Naive thymus-derived CD4-positive, alpha-beta T cell (primary cell): ENCODE data around the gene BCR. TPM values are rescaled to one million over a fixed set of nuclear protein-coding genes. Genes with fewer than 3 reads are reported as not detected.

Experiments
- ATAC-seq: fragments of 150-1000 bp; cut with Tn5 transposase; 2 replicates; pipeline ENCODE4 v1.10.0; 2021; ENCODE audit warnings: mild to moderate bottlenecking, moderate library complexity
- CTCF ChIA-PET: fragments of 350-600 bp; sonication (Branson Sonifier 250); formaldehyde crosslinking; loops from one replicate; lab custom pipeline; 2021; ENCODE audit warnings: antibody characterized with exemption; lab: Charles Lee
- POLR2A ChIA-PET: fragments of 350-600 bp; sonication (Branson Sonifier 250); formaldehyde crosslinking; loops from one replicate; lab custom pipeline; 2021; ENCODE audit warnings: antibody characterized with exemption, inconsistent platforms; lab: Charles Lee
- DNase-seq, 9 donors: peaks; one replicate each; pipeline versions ENCODE4 v3.0.0 to v3.0.0-alpha.2; 2020 to 2022; ENCODE audit warnings: mixed read lengths in 1 of 9
- H3K27ac ChIP-seq: one replicate; pipeline ENCODE4 v1.7.0; 2013; ENCODE audit warnings: mild to moderate bottlenecking, low read depth, low read length, moderate library complexity
- H3K27me3 ChIP-seq, 2 donors: one replicate each; pipeline ENCODE4 v1.7.0; 2013; ENCODE audit warnings: low read length in 2 of 2, mild to moderate bottlenecking in 2 of 2, moderate library complexity in 2 of 2; ENCODE audit not compliant: control insufficient read depth in 2 of 2, insufficient read depth in 2 of 2
- H3K36me3 ChIP-seq, 3 experiments: 1 replicate in 2 of 3; 2 replicates in 1 of 3; pipeline ENCODE4 v1.7.0; 2013; ENCODE audit warnings: low read length in 3 of 3, mild to moderate bottlenecking in 3 of 3, moderate library complexity in 1 of 3; ENCODE audit not compliant: insufficient read depth in 3 of 3, control insufficient read depth in 2 of 3
- H3K4me1 ChIP-seq, 2 donors: one replicate each; pipeline ENCODE4 v1.7.0; 2013; ENCODE audit warnings: low read length in 2 of 2, mild to moderate bottlenecking in 2 of 2, moderate library complexity in 1 of 2; ENCODE audit not compliant: control insufficient read depth in 2 of 2, insufficient read depth in 2 of 2
- H3K4me3 ChIP-seq: 2 replicates; pipeline ENCODE4 v1.7.0; 2013; ENCODE audit warnings: mild to moderate bottlenecking, low read length
- H3K9me3 ChIP-seq, 3 experiments: 1 replicate in 2 of 3; 2 replicates in 1 of 3; pipeline ENCODE4 v1.7.0; 2013; ENCODE audit warnings: low read length in 3 of 3; ENCODE audit not compliant: control insufficient read depth in 2 of 3
- H3K27ac Mint-ChIP-seq, 9 donors: one replicate each; pipeline ENCODE4 v1.8.0; 2020 to 2022; ENCODE audit warnings: mixed read lengths in 9 of 9, mild to moderate bottlenecking in 8 of 9, moderate library complexity in 5 of 9, inconsistent platforms in 2 of 9
- H3K27me3 Mint-ChIP-seq, 5 donors: one replicate each; pipeline ENCODE4 v1.8.0; 2021 to 2022; ENCODE audit warnings: mixed read lengths in 5 of 5, mild to moderate bottlenecking in 1 of 5
- H3K36me3 Mint-ChIP-seq, 5 donors: one replicate each; pipeline ENCODE4 v1.8.0; 2020 to 2022; ENCODE audit warnings: mixed read lengths in 5 of 5, mild to moderate bottlenecking in 3 of 5, inconsistent platforms in 1 of 5
- H3K4me1 Mint-ChIP-seq, 7 donors: one replicate each; pipeline ENCODE4 v1.8.0; 2020 to 2022; ENCODE audit warnings: mixed read lengths in 7 of 7, mild to moderate bottlenecking in 3 of 7, inconsistent platforms in 1 of 7
- H3K4me3 Mint-ChIP-seq, 10 donors: one replicate each; pipeline ENCODE4 v1.8.0; 2020 to 2022; ENCODE audit warnings: mild to moderate bottlenecking in 10 of 10, mixed read lengths in 10 of 10, moderate library complexity in 6 of 10, inconsistent platforms in 2 of 10
- H3K9me3 Mint-ChIP-seq, 11 donors: one replicate each; pipeline ENCODE4 v1.8.0; 2020 to 2022; ENCODE audit warnings: mixed read lengths in 11 of 11, mild to moderate bottlenecking in 4 of 11, inconsistent platforms in 1 of 11, moderate library complexity in 1 of 11
- intact Hi-C, 2 donors: fragments of 100-400 bp; cut with micrococcal nuclease; formaldehyde crosslinking; loops; one replicate each; pipeline ENCODE4 v1.15.1; 2023
- polyA plus RNA-seq, 2 donors: library from polyadenylated mRNA; unstranded; fragments of 300-500 nt; fragmentation: Illumina TruSeq; gene quantifications; one replicate each; pipeline ENCODE4 v1.2.3, GENCODE V29; 2021
- total RNA-seq, 6 experiments: library from RNA in 5 of 6; stranded (reverse) in 5 of 6; gene quantifications; 1 replicate in 5 of 6; 2 replicates in 1 of 6; pipeline ENCODE4 v1.2.3 and lab custom pipeline; 2021 to 2026

Gene BCR
- total and polyA plus RNA-seq, 7 experiments from 2014 or later = 6.1 to 103 (median 83.8) TPM

- POLR2A ChIA-PET = no interaction called here
- H3K27ac ChIP-seq = no peak overlapping the region
- DNase-seq (no peak), ATAC-seq (no peak)
- peaks cover 0 to 94% (median 20%) of the 10 kb centered on the region in 3 experiments for H3K36me3 ChIP-seq
- no peaks in the 10 kb centered on the region for H3K9me3 Mint-ChIP-seq
- H3K4me3 Mint-ChIP-seq = no peak overlapping the region
- peak overlapping the region in 2 of 9 donors; percentile 43 to 50 for H3K27ac Mint-ChIP-seq
- H3K36me3 Mint-ChIP-seq = peaks cover 0 to 34% (median 3%) of the 10 kb centered on the region in 5 donors
- CTCF ChIA-PET = interaction anchor here (1.3 to 1.6 kb wide), 2 partner anchors 11 to 94 kb away, joined by 5 read pairs; no protein-coding TSS in a partner anchor
- peaks cover 0 to 7% (median 2%) of the 10 kb centered on the region in 7 donors for H3K4me1 Mint-ChIP-seq
- H3K27me3 ChIP-seq = no peaks in the 10 kb centered on the region
- H3K4me1 ChIP-seq = no peaks in the 10 kb centered on the region
- no peaks in the 10 kb centered on the region for H3K27me3 Mint-ChIP-seq
- intact Hi-C loops = no loop called here
- no peaks in the 10 kb centered on the region for H3K9me3 ChIP-seq
- H3K4me3 ChIP-seq = no peak overlapping the region
Observed at GRCh38 chr22:23270798-23271596, 90.7 kb downstream of the BCR start.

GRCh38 chr22:23271597-23271908, 91.2 kb downstream of the BCR start:
- no peak for ATAC-seq
- no peak for DNase-seq
- Mint-ChIP-seq H3K4me1 (peaks cover 0 to 6% (median 2%) of the 10 kb centered on the region in 7 donors), H3K9me3 (no peaks in the 10 kb centered on the region), H3K27ac (no peak overlapping the region), H3K36me3 (peaks cover 0 to 33% (median 3%) of the 10 kb centered on the region in 5 donors), H3K27me3 (no peaks in the 10 kb centered on the region), H3K4me3 (no peak overlapping the region)
- intact Hi-C loops = no loop called here
- Histone ChIP-seq H3K4me1 (no peaks in the 10 kb centered on the region), H3K36me3 (peaks cover 0 to 95% (median 20%) of the 10 kb centered on the region in 3 experiments), H3K27ac (no peak overlapping the region), H3K4me3 (no peak overlapping the region), H3K27me3 (no peaks in the 10 kb centered on the region), H3K9me3 (no peaks in the 10 kb centered on the region)
- CTCF ChIA-PET = no interaction called here
- POLR2A ChIA-PET = no interaction called here

- no peak for DNase-seq
- peaks cover 0 to 6% (median 0%) of the 10 kb centered on the region in 7 donors for H3K4me1 Mint-ChIP-seq
- Histone ChIP-seq H3K36me3 (peaks cover 0 to 91% (median 24%) of the 10 kb centered on the region in 3 experiments), H3K27me3 (no peaks in the 10 kb centered on the region), H3K4me1 (no peaks in the 10 kb centered on the region), H3K4me3 (no peak overlapping the region), H3K27ac (no peak overlapping the region), H3K9me3 (no peaks in the 10 kb centered on the region)
- no peak overlapping the region for H3K27ac Mint-ChIP-seq
- H3K36me3 Mint-ChIP-seq = peaks cover 0 to 33% (median 3%) of the 10 kb centered on the region in 5 donors
- intact Hi-C loops = no loop called here
- ATAC-seq = no peak
- no peak overlapping the region for H3K4me3 Mint-ChIP-seq
- CTCF ChIA-PET = interaction anchor here (1.3 kb wide), 1 partner anchor 9 kb away, joined by 8 read pairs; no protein-coding TSS in a partner anchor
- POLR2A ChIA-PET = no interaction called here
- H3K27me3 Mint-ChIP-seq = no peaks in the 10 kb centered on the region
- no peaks in the 10 kb centered on the region for H3K9me3 Mint-ChIP-seq
Observed at GRCh38 chr22:23272371-23272770, 92.1 kb downstream of the BCR start.

- H3K4me1 Mint-ChIP-seq = peaks cover 0 to 6% (median 0%) of the 10 kb centered on the region in 7 donors
- no peaks in the 10 kb centered on the region for H3K9me3 Mint-ChIP-seq
- ChIA-PET CTCF (interaction anchor here (1.3 kb wide), 1 partner anchor 9 kb away, joined by 8 read pairs; no protein-coding TSS in a partner anchor), POLR2A (no interaction called here)
- no peaks in the 10 kb centered on the region for H3K4me1 ChIP-seq
- no peaks in the 10 kb centered on the region for H3K27me3 ChIP-seq
- H3K4me3 Mint-ChIP-seq = no peak overlapping the region
- H3K9me3 ChIP-seq = no peaks in the 10 kb centered on the region
- H3K36me3 Mint-ChIP-seq = peaks cover 0 to 33% (median 3%) of the 10 kb centered on the region in 5 donors
- H3K36me3 ChIP-seq = peaks cover 0 to 89% (median 24%) of the 10 kb centered on the region in 3 experiments
- no peak overlapping the region for H3K27ac ChIP-seq
- intact Hi-C loops = no loop called here
- ATAC-seq (no peak), DNase-seq (no peak)
- no peak overlapping the region for H3K4me3 ChIP-seq
- peak overlapping the region in 1 of 9 donors; percentile 51 for H3K27ac Mint-ChIP-seq
- no peaks in the 10 kb centered on the region for H3K27me3 Mint-ChIP-seq
Observed at GRCh38 chr22:23272834-23273233, 92.5 kb downstream of the BCR start.

- Histone ChIP-seq H3K27ac (no peak overlapping the region), H3K4me1 (peaks cover 0 to 2% of the 10 kb centered on the region in 2 donors), H3K27me3 (no peaks in the 10 kb centered on the region), H3K4me3 (no peak overlapping the region), H3K36me3 (peaks cover 0 to 87% (median 24%) of the 10 kb centered on the region in 3 experiments), H3K9me3 (no peaks in the 10 kb centered on the region)
- Mint-ChIP-seq H3K4me3 (no peak overlapping the region), H3K27me3 (no peaks in the 10 kb centered on the region), H3K36me3 (peaks cover 0 to 30% (median 3%) of the 10 kb centered on the region in 5 donors), H3K4me1 (peaks cover 0 to 6% (median 3%) of the 10 kb centered on the region in 7 donors), H3K9me3 (no peaks in the 10 kb centered on the region), H3K27ac (peak overlapping the region in 3 of 9 donors; percentile 36 to 63 (median 62))
- ChIA-PET CTCF (interaction anchor here (1.3 kb wide), 1 partner anchor 8 kb away, joined by 8 read pairs; no protein-coding TSS in a partner anchor), POLR2A (interaction anchor here (0.8 kb wide), 1 partner anchor 1945 kb away, joined by 4 read pairs; no protein-coding TSS in a partner anchor)
- DNase-seq (no peak), ATAC-seq (no peak)
- intact Hi-C loops = no loop called here
Observed at GRCh38 chr22:23273445-23274145, 93.3 kb downstream of the BCR start.

GRCh38 chr22:23274146-23274526, 93.8 kb downstream of the BCR start:
- DNase-seq (no peak), ATAC-seq (no peak)
- ChIA-PET CTCF (no interaction called here), POLR2A (no interaction called here)
- Mint-ChIP-seq H3K9me3 (no peaks in the 10 kb centered on the region), H3K27ac (peak overlapping the region in 2 of 9 donors; percentile 19 to 76), H3K36me3 (peaks cover 0 to 28% (median 3%) of the 10 kb centered on the region in 5 donors), H3K4me3 (no peak overlapping the region), H3K27me3 (no peaks in the 10 kb centered on the region), H3K4me1 (peaks cover 0 to 7% (median 4%) of the 10 kb centered on the region in 7 donors)
- Histone ChIP-seq H3K27ac (no peak overlapping the region), H3K4me1 (peaks cover 0 to 8% of the 10 kb centered on the region in 2 donors), H3K4me3 (no peak overlapping the region), H3K36me3 (peaks cover 0 to 87% (median 24%) of the 10 kb centered on the region in 3 experiments), H3K27me3 (no peaks in the 10 kb centered on the region), H3K9me3 (no peaks in the 10 kb centered on the region)
- intact Hi-C loops = no loop called here
